HEK293 (cell line): ENCODE data around the gene MACF1.

Source experiments
- CTCF ChIA-PET: fragments of 350-600 bp; formaldehyde crosslinking; extraction: SDS; loops from one replicate; lab custom pipeline; 2021; ENCODE audit warnings: antibody characterized with exemption; lab: Yijun Ruan, JAX
- POLR2A ChIA-PET: fragments of 300-600 bp; formaldehyde crosslinking; extraction: SDS; loops from one replicate; lab custom pipeline; 2020; ENCODE audit warnings: antibody characterized with exemption, inconsistent platforms; lab: Yijun Ruan, JAX
- H3K27ac ChIP-seq: fragments of 200-500 bp; sonication (Bioruptor generic); 2 replicates; pipeline ENCODE4 v1.5.1; 2014; ENCODE audit warnings: low read depth, low read length, control low read depth, inconsistent platforms; ENCODE audit errors: extremely low read depth
- H3K36me3 ChIP-seq, 2 experiments: fragments of 200-500 bp in 1 of 2; sonication (Bioruptor generic) in 1 of 2; 1 replicate in 1 of 2; 2 replicates in 1 of 2; pipeline ENCODE4 v1.5.1; 2014 to 2017; ENCODE audit warnings: inconsistent platforms in 2 of 2, low read length in 2 of 2; ENCODE audit not compliant: control insufficient read depth in 2 of 2, insufficient read depth in 1 of 2
- H3K4me1 ChIP-seq: fragments of 200-500 bp; sonication (Bioruptor generic); 2 replicates; pipeline ENCODE4 v1.5.1; 2014; ENCODE audit warnings: mild to moderate bottlenecking, low read length, inconsistent platforms; ENCODE audit not compliant: control insufficient read depth, insufficient read depth
- H3K4me3 ChIP-seq: 2 replicates; pipeline ENCODE4 v1.5.1; 2011; ENCODE audit warnings: low read depth, mild to moderate bottlenecking, control low read depth, low read length, moderate library complexity
- H3K9me3 ChIP-seq: fragments of 200-500 bp; sonication (Bioruptor generic); 2 replicates; pipeline ENCODE4 v1.5.1; 2014; ENCODE audit warnings: low read depth, low read length, inconsistent platforms; ENCODE audit not compliant: control insufficient read depth, insufficient read depth
- ELK4 ChIP-seq: IDR thresholded peaks from 2 replicates; pipeline ENCODE4 v1.6.1; 2011; ENCODE audit warnings: mild to moderate bottlenecking, low read depth, low read length, borderline replicate concordance
- GFI1B ChIP-seq: fragments of 450-650 bp; formaldehyde crosslinking; IDR thresholded peaks from 2 replicates; pipeline ENCODE4 v1.5.1; 2016; ENCODE audit warnings: missing biosample characterization, missing genetic modification characterization
- GLIS2 ChIP-seq: fragments of 450-650 bp; formaldehyde crosslinking; IDR thresholded peaks from 2 replicates; pipeline ENCODE4 v1.5.1; 2016; ENCODE audit warnings: missing biosample characterization, missing genetic modification characterization
- HOXD13 ChIP-seq: sonication (generic); formaldehyde crosslinking; IDR thresholded peaks from 2 replicates; pipeline ENCODE4 v1.8.0; 2022; ENCODE audit warnings: missing genetic modification reagents, borderline replicate concordance
- SETDB1 ChIP-seq: IDR thresholded peaks from one replicate; pipeline ENCODE4 v1.6.1; 2017; ENCODE audit warnings: mild to moderate bottlenecking, low read length, moderate library complexity, mixed read lengths; ENCODE audit not compliant: insufficient read length
- TCF7L2 ChIP-seq: IDR thresholded peaks from 2 replicates; pipeline ENCODE4 v1.6.1; 2011; ENCODE audit warnings: low read depth, mild to moderate bottlenecking, inconsistent platforms, low read length, moderate library complexity, borderline replicate concordance
- ZBTB21 ChIP-seq: fragments of 450-650 bp; formaldehyde crosslinking; IDR thresholded peaks from 2 replicates; pipeline ENCODE4 v1.5.1; 2017; ENCODE audit warnings: missing biosample characterization, missing genetic modification characterization
- ZFP41 ChIP-seq: fragments of 450-650 bp; formaldehyde crosslinking; IDR thresholded peaks from 2 replicates; pipeline ENCODE4 v1.5.1; 2016; ENCODE audit warnings: missing biosample characterization, missing genetic modification characterization, borderline replicate concordance
- ZNF140 ChIP-seq: fragments of 450-650 bp; formaldehyde crosslinking; IDR thresholded peaks from 2 replicates; pipeline ENCODE4 v1.5.1; 2016; ENCODE audit warnings: missing biosample characterization, missing genetic modification characterization
- ZNF174 ChIP-seq: fragments of 450-650 bp; formaldehyde crosslinking; IDR thresholded peaks from 2 replicates; pipeline ENCODE4 v1.5.0; 2017; ENCODE audit warnings: missing biosample characterization, mild to moderate bottlenecking, missing genetic modification characterization
- ZNF184 ChIP-seq: fragments of 450-650 bp; IDR thresholded peaks from 2 replicates; pipeline ENCODE4 v1.5.1; 2018; ENCODE audit warnings: missing biosample characterization, mild to moderate bottlenecking, missing genetic modification characterization
- ZNF19 ChIP-seq: fragments of 450-650 bp; formaldehyde crosslinking; IDR thresholded peaks from 2 replicates; pipeline ENCODE4; 2016; ENCODE audit warnings: missing biosample characterization, missing genetic modification characterization, low read depth
- ZNF324 ChIP-seq: fragments of 450-650 bp; formaldehyde crosslinking; IDR thresholded peaks from 2 replicates; pipeline ENCODE4 v1.5.1; 2016; ENCODE audit warnings: missing biosample characterization, missing genetic modification characterization
- ZNF341 ChIP-seq: fragments of 450-650 bp; formaldehyde crosslinking; IDR thresholded peaks from 2 replicates; pipeline ENCODE4; 2016; ENCODE audit warnings: low read depth, missing biosample characterization, missing genetic modification characterization
- ZNF391 ChIP-seq: fragments of 450-650 bp; formaldehyde crosslinking; IDR thresholded peaks from 2 replicates; pipeline ENCODE4 v1.5.1; 2016; ENCODE audit warnings: low read depth, missing biosample characterization, missing genetic modification characterization, borderline replicate concordance
- ZNF404 ChIP-seq: fragments of 450-650 bp; formaldehyde crosslinking; IDR thresholded peaks from 2 replicates; pipeline ENCODE4 v1.5.1; 2017; ENCODE audit warnings: missing biosample characterization, missing genetic modification characterization
- ZNF510 ChIP-seq: fragments of 450-650 bp; formaldehyde crosslinking; IDR thresholded peaks from 2 replicates; pipeline ENCODE4 v1.5.1; 2018; ENCODE audit warnings: mild to moderate bottlenecking, missing genetic modification characterization, missing biosample characterization; ENCODE audit not compliant: insufficient replicate concordance
- ZNF654 ChIP-seq: fragments of 450-650 bp; formaldehyde crosslinking; IDR thresholded peaks from 2 replicates; pipeline ENCODE4 v1.5.1; 2016; ENCODE audit warnings: low read depth, missing biosample characterization, missing genetic modification characterization
- ZNF660 ChIP-seq: fragments of 450-650 bp; IDR thresholded peaks from 2 replicates; pipeline ENCODE4 v1.5.1; 2018; ENCODE audit warnings: missing biosample characterization, mild to moderate bottlenecking, missing genetic modification characterization
- ZNF670 ChIP-seq: fragments of 450-650 bp; formaldehyde crosslinking; IDR thresholded peaks from 2 replicates; pipeline ENCODE4 v1.5.1; 2016; ENCODE audit warnings: missing biosample characterization, missing genetic modification characterization, low read depth
- ZNF76 ChIP-seq: fragments of 450-650 bp; formaldehyde crosslinking; IDR thresholded peaks from 2 replicates; pipeline ENCODE4; 2016; ENCODE audit warnings: low read depth, missing biosample characterization, missing genetic modification characterization, borderline replicate concordance
- ZNF837 ChIP-seq: fragments of 450-650 bp; formaldehyde crosslinking; IDR thresholded peaks from 2 replicates; pipeline ENCODE4 v1.5.1; 2016; ENCODE audit warnings: missing biosample characterization, missing genetic modification characterization
- ZSCAN23 ChIP-seq: fragments of 450-650 bp; formaldehyde crosslinking; IDR thresholded peaks from 2 replicates; pipeline ENCODE4 v1.5.1; 2016; ENCODE audit warnings: missing biosample characterization, missing genetic modification characterization
- ZXDB ChIP-seq: fragments of 450-650 bp; formaldehyde crosslinking; IDR thresholded peaks from 2 replicates; pipeline ENCODE4 v1.5.1; 2016; ENCODE audit warnings: missing biosample characterization, missing genetic modification characterization
- TF ChIP-seq, protein P1 (sequence below): fragments of 450-650 bp; formaldehyde crosslinking; IDR thresholded peaks from 2 replicates; pipeline ENCODE4 v1.5.1; 2016; ENCODE audit warnings: missing biosample characterization, missing genetic modification characterization

Gene MACF1

GRCh38 chr1:39386997-39387396 is 182.5 kb downstream of the MACF1 start:
- no peaks in the 10 kb centered on the region for H3K4me1 ChIP-seq
- no peak overlapping the region for H3K4me3 ChIP-seq
- no peak for TF ChIP-seq GLIS2 (tag by site-specific recombination)
- CTCF ChIA-PET: interaction anchor here (0.6 to 3.3 kb wide), 12 partner anchors 8 to 330 kb away, joined by 3 to 21 read pairs (median 4); no protein-coding TSS in a partner anchor
- POLR2A ChIA-PET: interaction anchor here (1.1 to 1.4 kb wide), 2 partner anchors 24 to 195 kb away, joined by 3 read pairs; no protein-coding TSS in a partner anchor
- peaks cover 16 to 74% of the 10 kb centered on the region in 2 experiments for H3K36me3 ChIP-seq
- H3K9me3 ChIP-seq: no peaks in the 10 kb centered on the region
- H3K27ac ChIP-seq: no peak overlapping the region

GRCh38 chr1:39387452-39387851 is 183.0 kb downstream of the MACF1 start:
- CTCF ChIA-PET: interaction anchor here (0.6 to 3.3 kb wide), 14 partner anchors 8 to 331 kb away, joined by 3 to 21 read pairs (median 4); no protein-coding TSS in a partner anchor

DNA sequence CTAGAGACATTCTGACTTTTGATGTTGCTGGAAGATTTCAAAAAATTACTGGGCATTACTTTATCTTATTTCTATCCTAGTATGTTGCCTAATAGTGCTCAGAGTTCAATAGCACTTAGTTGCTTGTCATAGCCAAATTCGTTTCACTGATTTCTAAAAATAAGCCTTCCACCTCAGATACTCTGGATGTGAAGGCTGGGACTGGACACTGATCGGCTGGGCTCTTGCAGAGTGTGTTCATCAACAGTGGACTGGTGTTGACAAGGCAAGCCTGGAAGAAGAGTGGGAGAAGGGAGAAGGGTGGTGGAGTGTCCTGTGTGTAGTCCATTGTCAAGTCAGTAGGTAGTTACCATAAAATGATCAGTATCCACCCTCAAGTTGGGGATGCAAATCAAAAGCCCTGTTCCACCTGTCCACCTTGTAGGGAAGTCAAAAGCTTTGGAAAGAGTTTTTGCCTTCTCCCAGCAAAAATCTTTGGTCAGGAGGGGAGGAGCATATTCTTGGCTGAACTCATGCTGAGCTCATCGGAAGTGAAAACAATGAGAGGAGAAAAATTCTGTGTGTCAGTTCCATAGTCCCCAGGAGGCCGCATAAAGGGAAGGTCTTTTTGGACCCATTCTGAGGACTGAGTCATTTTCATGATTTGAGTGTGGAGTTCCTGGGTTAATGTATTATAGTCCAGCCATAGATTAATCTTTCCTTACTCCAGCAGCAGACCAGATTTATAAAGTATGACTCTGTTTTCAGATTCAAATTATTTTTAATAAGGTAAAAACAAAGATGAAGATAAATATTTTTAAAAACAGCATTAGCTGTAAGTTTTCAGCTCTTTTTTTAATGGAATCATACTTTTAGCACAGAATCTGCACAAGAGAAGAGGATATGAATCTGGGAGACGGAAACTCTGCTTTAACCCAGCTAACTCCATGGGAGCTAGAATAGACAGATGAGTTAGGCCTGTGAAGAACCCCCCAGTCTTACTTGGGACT is 187.5 kb downstream of the MACF1 start:
- Histone ChIP-seq H3K36me3 (peaks cover 9 to 33% of the 10 kb centered on the region in 2 experiments; a peak in 2 of 3 replicates), H3K9me3 (no peaks in the 10 kb centered on the region), H3K4me1 (peaks cover 6% of the 10 kb centered on the region; the same call in 1 of the 2 replicates), H3K27ac (no peak overlapping the region), H3K4me3 (no peak overlapping the region)
- POLR2A ChIA-PET: interaction anchor here (0.6 to 2.1 kb wide), 2 partner anchors 17 to 20 kb away, joined by 3 to 10 read pairs; no protein-coding TSS in a partner anchor
- CTCF ChIA-PET: interaction anchor here (0.6 to 3.6 kb wide), 5 partner anchors 14 to 293 kb away, joined by 3 to 28 read pairs (median 4); no protein-coding TSS in a partner anchor
- TF ChIP-seq ZXDB (tag by site-specific recombination): 0 out of 2 replicates have a peak, but pooled peaks have one; percentile 35
- TF ChIP-seq GFI1B: no peak
- TF ChIP-seq ZNF341 (tag by site-specific recombination): no peak
- no peak for TF ChIP-seq ZNF140 (tag by site-specific recombination)
- TF ChIP-seq ZNF670 (tag by site-specific recombination): no peak
- no peak for TF ChIP-seq HOXD13 (CRISPR knock-in tag)
- no peak for TF ChIP-seq ZNF19 (tag by site-specific recombination)
- no peak for TF ChIP-seq ZSCAN23 (tag by site-specific recombination)
- TF ChIP-seq ZNF184: no peak
- TF ChIP-seq ZNF174 (tag by site-specific recombination): no peak
- TF ChIP-seq GLIS2 (tag by site-specific recombination): no peak
- peak; percentile 31; the same call in 1 of the 2 replicates for TF ChIP-seq ZBTB21 (tag by site-specific recombination)
- no peak for TF ChIP-seq ZNF391

More at GRCh38 chr1:39387452-39387851, 183.0 kb downstream of the MACF1 start:
- H3K27ac ChIP-seq: no peak overlapping the region
- H3K4me3 ChIP-seq: no peak overlapping the region
- H3K36me3 ChIP-seq: peaks cover 13 to 69% of the 10 kb centered on the region in 2 experiments
- TF ChIP-seq ZNF660 (tag by site-specific recombination) (no peak), ZNF404 (tag by site-specific recombination) (no peak), ZNF324 (tag by site-specific recombination) (no peak), TCF7L2 (0 out of 2 replicates have a peak, but pooled peaks have one; percentile 21), ZNF510 (no peak), ZNF837 (tag by site-specific recombination) (no peak), ZNF654 (peak; percentile 39), ELK4 (no peak), ZFP41 (tag by site-specific recombination) (no peak), SETDB1 (no peak), ZNF76 (tag by site-specific recombination) (no peak)
- TF ChIP-seq, protein P1, sequence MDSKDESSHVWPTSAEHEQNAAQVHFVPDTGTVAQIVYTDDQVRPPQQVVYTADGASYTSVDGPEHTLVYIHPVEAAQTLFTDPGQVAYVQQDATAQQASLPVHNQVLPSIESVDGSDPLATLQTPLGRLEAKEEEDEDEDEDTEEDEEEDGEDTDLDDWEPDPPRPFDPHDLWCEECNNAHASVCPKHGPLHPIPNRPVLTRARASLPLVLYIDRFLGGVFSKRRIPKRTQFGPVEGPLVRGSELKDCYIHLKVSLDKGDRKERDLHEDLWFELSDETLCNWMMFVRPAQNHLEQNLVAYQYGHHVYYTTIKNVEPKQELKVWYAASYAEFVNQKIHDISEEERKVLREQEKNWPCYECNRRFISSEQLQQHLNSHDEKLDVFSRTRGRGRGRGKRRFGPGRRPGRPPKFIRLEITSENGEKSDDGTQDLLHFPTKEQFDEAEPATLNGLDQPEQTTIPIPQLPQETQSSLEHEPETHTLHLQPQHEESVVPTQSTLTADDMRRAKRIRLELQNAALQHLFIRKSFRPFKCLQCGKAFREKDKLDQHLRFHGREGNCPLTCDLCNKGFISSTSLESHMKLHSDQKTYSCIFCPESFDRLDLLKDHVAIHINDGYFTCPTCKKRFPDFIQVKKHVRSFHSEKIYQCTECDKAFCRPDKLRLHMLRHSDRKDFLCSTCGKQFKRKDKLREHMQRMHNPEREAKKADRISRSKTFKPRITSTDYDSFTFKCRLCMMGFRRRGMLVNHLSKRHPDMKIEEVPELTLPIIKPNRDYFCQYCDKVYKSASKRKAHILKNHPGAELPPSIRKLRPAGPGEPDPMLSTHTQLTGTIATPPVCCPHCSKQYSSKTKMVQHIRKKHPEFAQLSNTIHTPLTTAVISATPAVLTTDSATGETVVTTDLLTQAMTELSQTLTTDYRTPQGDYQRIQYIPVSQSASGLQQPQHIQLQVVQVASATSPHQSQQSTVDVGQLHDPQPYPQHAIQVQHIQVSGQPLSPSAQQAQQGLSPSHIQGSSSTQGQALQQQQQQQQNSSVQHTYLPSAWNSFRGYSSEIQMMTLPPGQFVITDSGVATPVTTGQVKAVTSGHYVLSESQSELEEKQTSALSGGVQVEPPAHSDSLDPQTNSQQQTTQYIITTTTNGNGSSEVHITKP (tag by site-specific recombination): no peak
- TF ChIP-seq, all 188 proteins: peak for 2
- Histone ChIP-seq H3K9me3 (no peaks in the 10 kb centered on the region), H3K4me1 (peaks cover 1% of the 10 kb centered on the region; the same call in 1 of the 2 replicates)
- POLR2A ChIA-PET: interaction anchor here (0.5 to 1.1 kb wide), 2 partner anchors 195 to 569 kb away, joined by 3 read pairs; no protein-coding TSS in a partner anchor
